22Rv1 (cell line): Measurements from ENCODE around the gene OR1K1.

ENCODE experiments used
- H3K27ac ChIP-seq: fragments of 450-650 bp; 2 replicates; pipeline ENCODE4 v1.5.1; 2017
- ZFX ChIP-seq: fragments of 450-650 bp; IDR thresholded peaks from 2 replicates; pipeline ENCODE4 v1.6.1; 2017; ENCODE audit warnings: antibody characterized with exemption, borderline replicate concordance
- TF ChIP-seq, protein P1 (sequence below): fragments of 450-650 bp; IDR thresholded peaks from 2 replicates; pipeline ENCODE4 v1.5.1; 2017; ENCODE audit warnings: mild to moderate bottlenecking

OR1K1 gene

DNA sequence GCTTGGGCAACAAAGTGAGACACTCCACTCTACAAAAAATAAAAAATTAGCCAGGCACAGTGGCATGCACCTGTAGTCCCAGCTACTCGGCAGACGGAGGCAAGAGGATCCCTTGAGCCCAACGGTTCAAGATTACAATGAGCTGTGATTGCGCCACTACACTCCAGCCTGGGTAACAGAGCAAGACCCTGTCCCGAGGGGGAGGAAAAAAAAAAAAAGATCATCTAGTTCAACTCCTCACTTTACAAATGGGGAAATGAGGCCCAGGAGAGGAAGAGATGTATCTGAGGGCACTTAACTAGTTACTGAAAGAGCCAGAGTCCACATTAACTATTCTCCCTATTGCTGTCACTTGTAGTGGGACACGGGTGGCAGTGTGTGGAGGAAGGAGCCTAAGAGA is 14.6 kb downstream of the OR1K1 start:
- no peak for TF ChIP-seq ZFX
- TF ChIP-seq, protein P1, sequence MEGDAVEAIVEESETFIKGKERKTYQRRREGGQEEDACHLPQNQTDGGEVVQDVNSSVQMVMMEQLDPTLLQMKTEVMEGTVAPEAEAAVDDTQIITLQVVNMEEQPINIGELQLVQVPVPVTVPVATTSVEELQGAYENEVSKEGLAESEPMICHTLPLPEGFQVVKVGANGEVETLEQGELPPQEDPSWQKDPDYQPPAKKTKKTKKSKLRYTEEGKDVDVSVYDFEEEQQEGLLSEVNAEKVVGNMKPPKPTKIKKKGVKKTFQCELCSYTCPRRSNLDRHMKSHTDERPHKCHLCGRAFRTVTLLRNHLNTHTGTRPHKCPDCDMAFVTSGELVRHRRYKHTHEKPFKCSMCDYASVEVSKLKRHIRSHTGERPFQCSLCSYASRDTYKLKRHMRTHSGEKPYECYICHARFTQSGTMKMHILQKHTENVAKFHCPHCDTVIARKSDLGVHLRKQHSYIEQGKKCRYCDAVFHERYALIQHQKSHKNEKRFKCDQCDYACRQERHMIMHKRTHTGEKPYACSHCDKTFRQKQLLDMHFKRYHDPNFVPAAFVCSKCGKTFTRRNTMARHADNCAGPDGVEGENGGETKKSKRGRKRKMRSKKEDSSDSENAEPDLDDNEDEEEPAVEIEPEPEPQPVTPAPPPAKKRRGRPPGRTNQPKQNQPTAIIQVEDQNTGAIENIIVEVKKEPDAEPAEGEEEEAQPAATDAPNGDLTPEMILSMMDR = no peak
- H3K27ac ChIP-seq = no peak overlapping the region

- no peak overlapping the region for H3K27ac ChIP-seq
- TF ChIP-seq ZFX = no peak
- TF ChIP-seq, protein P1 = no peak
Measured at GRCh38 chr9:122815544-122815943, 15.6 kb downstream of the OR1K1 start.

DNA sequence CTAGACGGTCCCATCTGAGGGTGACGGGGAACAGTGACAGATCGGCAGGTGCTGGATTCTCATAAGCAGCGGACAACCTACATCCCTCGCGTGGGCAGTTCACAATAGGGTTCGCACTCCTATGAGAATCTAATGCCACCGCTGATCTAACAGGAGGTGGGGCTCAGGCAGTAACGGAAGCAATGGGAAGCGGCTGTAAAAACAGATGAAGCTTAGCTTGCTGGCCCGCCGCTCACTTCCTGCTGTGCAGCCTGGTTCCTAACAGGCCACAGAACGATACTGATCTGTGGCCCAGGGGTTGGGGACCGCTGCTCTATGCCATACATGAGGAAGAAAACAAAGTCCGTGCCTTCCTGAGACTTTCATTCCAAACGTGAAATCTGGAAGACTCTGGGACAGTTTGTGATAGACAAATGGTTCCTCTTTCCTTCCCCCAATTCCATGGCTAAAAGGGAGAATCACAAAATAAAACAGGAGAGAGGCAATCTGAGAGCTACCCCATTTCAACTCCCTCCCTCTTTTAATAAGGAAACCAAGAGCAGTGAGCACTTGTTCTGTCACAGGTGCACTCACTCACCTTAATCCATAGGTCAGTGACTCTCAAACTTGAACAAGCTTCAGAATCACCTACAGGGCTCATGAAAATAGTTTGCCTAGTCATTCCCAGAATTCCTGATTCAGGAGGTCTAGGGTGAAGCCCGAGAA is 16.4 kb downstream of the OR1K1 start:
- no peak for TF ChIP-seq ZFX
- TF ChIP-seq, protein P1 = no peak
- no peak overlapping the region for H3K27ac ChIP-seq

- H3K27ac ChIP-seq = no peak overlapping the region
- no peak for TF ChIP-seq ZFX
- TF ChIP-seq, protein P1 = no peak
Measured at GRCh38 chr9:122819326-122819725, 19.4 kb downstream of the OR1K1 start.

DNA sequence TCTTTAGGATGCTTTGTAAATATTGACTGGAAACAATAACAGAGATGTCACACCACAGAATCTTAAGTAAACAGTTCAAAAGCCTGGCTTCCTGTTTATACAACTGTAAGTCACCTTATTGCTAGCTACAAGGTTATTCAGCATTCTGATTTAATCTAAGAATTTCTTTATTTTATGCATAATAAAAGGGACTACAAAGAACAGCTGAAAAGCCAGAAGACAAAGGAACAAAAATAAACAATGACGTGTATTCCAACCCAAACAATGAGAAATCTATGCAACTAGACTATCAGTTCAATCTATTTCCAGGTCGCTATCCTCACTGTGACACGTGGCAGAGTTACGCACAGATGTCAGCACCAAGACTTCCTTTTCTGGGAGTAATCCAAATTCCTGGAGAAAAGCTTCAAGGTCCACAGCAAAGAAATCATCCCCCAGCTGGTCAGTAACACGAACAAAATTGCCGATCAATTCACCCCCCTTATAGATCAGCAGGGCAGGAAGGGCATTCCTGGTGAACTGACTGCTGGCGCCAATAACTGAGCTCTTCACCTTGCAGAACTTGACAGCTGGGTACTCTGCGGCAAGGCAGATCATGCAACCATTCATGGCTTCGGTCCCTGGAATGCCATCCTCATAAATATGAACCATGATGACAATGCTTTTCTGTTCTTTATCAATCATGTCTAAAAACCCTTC is 20.0 kb downstream of the OR1K1 start:
- TF ChIP-seq ZFX = no peak
- TF ChIP-seq, protein P1 = no peak
- no peak overlapping the region for H3K27ac ChIP-seq

GRCh38 chr9:122820490-122820845 is 20.5 kb downstream of the OR1K1 start:
- no peak overlapping the region for H3K27ac ChIP-seq
- TF ChIP-seq, protein P1 = no peak

DNA sequence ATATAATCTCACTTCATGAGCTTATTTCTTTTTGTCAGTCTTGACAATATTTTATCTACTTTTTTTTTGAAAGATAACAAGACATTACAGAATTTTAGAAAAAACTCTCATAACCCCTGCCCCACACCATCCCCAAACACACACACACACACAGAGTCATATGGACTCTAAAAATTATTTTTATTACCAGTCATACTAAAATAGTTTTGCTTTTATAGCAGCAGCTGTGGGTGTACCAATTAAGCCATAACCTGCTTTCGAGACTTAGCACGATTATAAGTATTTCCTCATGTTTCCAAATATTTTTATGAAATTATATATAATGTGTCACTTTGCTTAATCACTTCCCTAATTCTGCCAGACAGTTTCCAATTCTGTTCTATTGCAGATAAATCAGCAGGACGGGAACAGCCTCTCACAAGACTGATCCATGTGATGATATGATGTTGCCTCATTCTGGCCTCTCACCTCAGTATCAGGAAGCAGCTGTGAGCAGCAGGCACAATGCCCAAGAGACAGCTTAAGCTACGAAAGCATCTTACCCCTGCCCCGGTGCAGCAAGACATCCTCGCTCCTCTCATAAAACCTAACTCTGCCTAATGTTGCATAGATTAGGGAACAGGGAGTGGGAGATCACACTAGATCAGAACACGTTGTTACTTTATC is 21.5 kb downstream of the OR1K1 start:
- no peak for TF ChIP-seq ZFX
- TF ChIP-seq, protein P1 = no peak
- no peak overlapping the region for H3K27ac ChIP-seq
